GM21390 (cell line): ENCODE measurements around the gene ABCB6.

Source experiments
- ATAC-seq: cut with Tn5 transposase; IDR thresholded peaks from one replicate; pipeline ENCODE4 v1.9.1; 2021; ENCODE audit not compliant: unreplicated experiment

Gene ABCB6

GRCh38 chr2:219171231-219171651 is 47.5 kb downstream of the ABCB6 start:
- ATAC-seq, result no peak

DNA sequence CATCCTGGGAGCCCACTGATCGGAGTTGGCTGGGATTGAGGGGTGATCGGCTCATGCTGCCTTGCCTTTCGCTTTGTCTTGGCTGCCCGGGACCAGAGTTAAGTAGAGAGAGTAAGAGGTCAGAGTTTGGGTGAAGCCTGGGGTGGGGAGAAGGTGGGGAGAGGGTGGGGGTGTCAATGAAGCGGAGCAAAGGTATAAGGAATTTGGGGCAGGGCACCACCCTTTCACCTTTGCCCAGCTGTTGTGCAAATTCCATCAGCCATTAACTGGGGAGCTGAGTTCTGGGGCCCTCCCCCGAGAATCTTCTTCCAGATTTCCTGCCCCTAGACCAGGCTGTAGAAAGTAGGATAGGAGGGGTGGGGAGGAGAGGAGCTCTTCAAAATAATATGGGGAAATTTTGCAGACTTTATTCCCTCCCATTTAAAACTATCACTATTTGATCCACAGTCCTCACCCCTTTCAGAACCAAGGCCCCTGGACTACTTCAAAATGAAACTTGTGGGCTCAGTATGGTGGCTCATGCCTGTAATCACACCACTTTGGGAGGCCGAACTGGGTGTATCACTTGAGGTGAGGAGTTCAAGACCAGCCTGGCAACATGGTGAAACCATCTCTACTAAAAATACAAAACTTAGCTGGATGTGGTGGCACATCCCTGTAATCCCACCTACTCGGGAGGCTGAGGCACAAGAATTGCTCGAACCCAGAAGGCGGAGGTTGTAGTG is 48.7 kb downstream of the ABCB6 start, which contains the start of gene SLC23A3:
SLC23A3 (minus strand) TSS at position 100 of the 725 bp plus-strand sequence; CDS start at position 55, 45 bp downstream.
- no peak for ATAC-seq

DNA sequence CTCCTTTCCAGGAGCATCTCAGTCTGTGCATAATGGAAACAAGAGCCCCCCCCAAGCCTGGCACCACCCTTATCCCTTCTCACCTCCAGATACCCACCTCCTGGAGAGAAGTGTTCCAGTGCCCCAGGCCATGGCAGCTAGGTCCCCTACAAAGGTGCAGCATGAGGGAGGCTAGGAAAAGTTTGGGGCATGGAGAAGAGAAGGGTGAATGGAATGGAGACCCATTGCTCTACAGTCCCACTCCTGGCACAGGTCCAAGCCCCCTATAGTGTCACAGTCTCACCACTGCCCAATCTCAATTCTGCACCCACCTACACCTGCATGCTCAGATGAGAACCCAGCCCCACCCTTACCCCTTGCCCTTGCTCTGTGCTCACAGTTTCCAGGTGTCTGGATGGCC is 49.8 kb downstream of the ABCB6 start:
- ATAC-seq, result no peak

DNA sequence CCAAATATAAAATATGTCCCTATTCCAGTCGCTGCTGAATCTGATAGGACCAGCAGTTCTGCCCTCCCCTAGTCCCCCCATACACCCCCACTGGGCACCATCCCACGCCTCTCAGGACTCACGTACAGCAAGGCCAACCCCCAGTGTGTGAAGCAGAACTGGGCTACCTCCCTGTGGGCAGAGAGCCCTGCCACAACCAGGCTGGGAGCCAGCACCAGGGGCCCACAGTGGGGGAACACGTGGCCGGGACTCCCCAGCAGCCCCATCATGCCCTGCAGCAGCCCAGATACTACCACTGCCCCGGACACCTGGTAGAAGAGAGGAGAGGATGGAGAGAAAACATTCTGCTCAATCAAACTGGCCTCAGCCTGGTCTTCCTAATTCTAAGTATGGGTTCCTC is 50.2 kb downstream of the ABCB6 start:
- no peak for ATAC-seq

GRCh38 chr2:219167997-219168396 is 50.8 kb downstream of the ABCB6 start:
- ATAC-seq, result no peak

DNA sequence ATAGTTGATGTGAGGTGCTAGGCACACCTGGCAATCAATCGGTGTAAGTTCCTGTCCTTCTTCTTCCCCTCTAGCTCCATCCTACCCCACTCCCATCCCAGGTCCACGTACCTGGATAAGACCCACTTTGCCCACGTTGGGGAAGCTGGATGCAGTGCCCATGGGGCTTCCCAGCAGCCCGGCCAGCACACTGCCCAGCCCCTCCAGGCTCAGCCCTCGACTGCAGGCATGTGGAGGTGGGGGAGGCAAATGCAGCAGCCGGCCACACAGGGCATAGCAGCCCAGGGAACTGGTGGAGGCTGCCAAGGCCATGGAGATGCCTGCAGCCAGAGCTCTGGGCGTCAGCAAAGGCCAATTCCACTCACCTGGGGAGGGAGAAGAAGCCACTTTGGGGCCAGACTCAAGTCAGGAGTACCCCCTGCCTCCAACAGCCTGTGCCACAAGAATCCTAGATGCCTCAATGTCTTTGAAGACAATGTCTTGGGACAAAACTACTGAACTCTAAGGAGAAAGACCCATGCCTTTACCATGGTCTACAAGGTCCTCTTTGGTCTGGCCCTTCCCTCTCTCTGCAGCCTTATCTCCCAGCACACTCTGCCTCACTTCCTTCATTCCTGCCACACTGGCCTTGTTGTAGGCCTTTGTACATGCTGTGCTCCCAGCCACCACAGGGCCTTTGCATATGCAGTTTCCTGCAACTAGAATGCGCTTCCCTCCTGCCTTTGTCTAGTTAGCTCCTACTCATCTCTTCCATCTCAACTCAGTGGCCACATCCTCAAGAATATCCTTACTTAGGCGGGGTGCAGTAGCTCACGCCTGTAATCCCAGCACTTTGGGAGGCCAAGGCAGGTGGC is 53.5 kb downstream of the ABCB6 start:
- ATAC-seq, result no peak

GRCh38 chr2:219163156-219163555 is 55.6 kb downstream of the ABCB6 start:
- ATAC-seq, result no peak

DNA sequence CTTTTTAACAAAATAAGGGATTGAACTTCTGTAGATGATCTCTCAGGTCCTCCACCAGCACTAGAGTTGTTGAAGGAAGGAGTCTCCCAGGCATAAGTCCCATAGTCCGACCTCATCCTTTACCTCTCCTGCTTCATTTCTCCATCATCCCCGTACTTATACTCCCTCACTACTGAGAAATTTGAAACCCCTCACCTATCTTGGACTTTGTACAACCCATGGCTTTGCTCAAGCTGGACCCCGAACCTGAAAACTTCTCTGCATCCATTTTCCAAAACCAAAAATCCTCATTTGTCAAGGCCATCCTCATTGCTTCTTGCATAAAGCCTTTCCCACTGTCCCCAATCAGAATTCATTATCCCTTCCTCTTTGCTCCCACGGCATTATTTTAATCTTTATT is 57.7 kb downstream of the ABCB6 start:
- ATAC-seq, result no peak

DNA sequence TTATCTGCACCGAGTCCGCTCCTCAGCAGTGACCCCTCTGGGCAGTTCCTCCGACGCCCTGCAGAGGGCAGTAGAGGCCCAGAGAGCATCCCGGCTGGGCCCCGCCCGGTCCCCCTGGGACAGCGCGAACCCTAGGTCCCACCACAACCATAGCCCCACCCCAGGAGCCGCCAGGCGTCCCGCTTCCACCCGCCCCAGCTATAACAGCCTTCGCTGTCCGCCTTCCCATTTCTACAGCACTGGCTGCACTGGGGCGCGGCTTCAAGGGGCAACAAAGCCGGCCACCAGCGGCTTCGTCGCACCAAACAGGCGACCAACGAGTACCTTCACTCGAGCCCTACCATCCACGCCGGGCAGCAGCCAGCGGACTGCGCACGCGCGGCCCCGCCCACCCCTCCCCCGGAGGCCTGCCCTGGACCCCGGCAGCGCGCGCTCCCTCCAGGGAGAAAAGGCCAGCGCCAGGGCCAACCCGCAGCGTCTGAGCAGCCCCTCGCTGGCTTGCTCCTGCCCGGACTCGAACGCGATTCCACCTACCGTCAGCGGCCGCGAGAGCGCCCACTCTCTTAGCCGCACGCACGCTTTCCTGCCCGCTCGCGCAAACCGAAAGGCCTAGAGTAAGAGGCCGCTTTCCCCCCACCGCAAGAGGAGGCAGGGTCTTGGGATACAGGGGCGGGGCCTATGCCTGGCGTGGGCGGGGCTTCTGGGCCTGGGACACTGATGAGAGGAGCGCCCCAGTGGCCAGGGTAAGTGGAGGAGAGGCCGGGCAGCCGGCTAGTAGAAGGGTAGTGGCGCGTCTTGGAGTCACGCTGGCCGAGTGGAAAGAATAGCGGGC is 58.4 kb downstream of the ABCB6 start, which contains the start of gene NHEJ1:
NHEJ1 (minus strand) TSS at position 630 of the 832 bp plus-strand sequence. CDS start 2,453 bp downstream, outside the sequence.
- ATAC-seq, result peak; percentile 84
